B cell (primary cell): ENCODE results near the gene COG8. TPM values are rescaled to one million over a fixed set of nuclear protein-coding genes. Genes with fewer than 3 reads are reported as not detected.

ENCODE experiments used
- ATAC-seq: fragments of 200-7000 bp; cut with Tn5 transposase; one replicate; pipeline ENCODE4 v1.10.0; 2021; ENCODE audit warnings: low read depth, mild to moderate bottlenecking, moderate number of reproducible peaks, moderate library complexity
- CTCF ChIA-PET: fragments of 350-600 bp; sonication (Branson Sonifier 250); formaldehyde crosslinking; loops from one replicate; lab custom pipeline; 2021; ENCODE audit warnings: antibody characterized with exemption, inconsistent platforms; lab: Charles Lee
- POLR2A ChIA-PET: fragments of 350-600 bp; sonication (Branson Sonifier 250); formaldehyde crosslinking; loops from one replicate; lab custom pipeline; 2021; ENCODE audit warnings: antibody characterized with exemption; lab: Charles Lee
- DNase-seq: peaks from one replicate; pipeline ENCODE4 v3.0.0; 2013
- H2AFZ ChIP-seq: 2 replicates; pipeline ENCODE4 v1.6.1; 2012; ENCODE audit warnings: mild to moderate bottlenecking, low read depth, low read length; ENCODE audit not compliant: insufficient read depth, poor library complexity, severe bottlenecking
- H3K27ac ChIP-seq, 2 donors: 1 replicate in 1 of 2; 2 replicates in 1 of 2; pipeline ENCODE4 v1.5.1; 2012 to 2013; ENCODE audit warnings: low read length in 2 of 2, mild to moderate bottlenecking in 2 of 2, moderate library complexity in 1 of 2
- H3K27me3 ChIP-seq, 4 experiments: fragments of 200-600 bp in 1 of 4; sonication (generic) in 1 of 4; replicated peaks in 1 of 4; 1 replicate in 2 of 4; 2 replicates in 2 of 4; pipeline versions ENCODE4 v1.6.1 to v1.7.0; 2013 to 2016; ENCODE audit warnings: low read length in 3 of 4, mild to moderate bottlenecking in 2 of 4, mixed read lengths in 1 of 4, moderate library complexity in 1 of 4; ENCODE audit not compliant: insufficient read depth in 4 of 4, control insufficient read depth in 3 of 4; ENCODE audit errors: control extremely low read depth in 1 of 4
- H3K36me3 ChIP-seq, 2 experiments: replicated peaks in 1 of 2; 1 replicate in 1 of 2; 2 replicates in 1 of 2; pipeline versions ENCODE4 v1.6.1 to v1.7.1; 2013; ENCODE audit warnings: low read length in 1 of 2; ENCODE audit not compliant: insufficient read depth in 2 of 2, control insufficient read depth in 1 of 2; ENCODE audit errors: control extremely low read depth in 1 of 2, extremely low read depth in 1 of 2
- H3K4me1 ChIP-seq, 2 donors: fragments of 200-600 bp in 1 of 2; sonication (generic) in 1 of 2; 1 replicate in 1 of 2; 2 replicates in 1 of 2; pipeline versions ENCODE4 v1.5.1 to v1.6.1; 2013 to 2017; ENCODE audit warnings: low read length in 2 of 2; ENCODE audit not compliant: control insufficient read depth in 2 of 2, insufficient read depth in 2 of 2
- H3K4me2 ChIP-seq: replicated peaks from 2 replicates; pipeline ENCODE3; 2012; ENCODE audit warnings: mild to moderate bottlenecking, low read depth, low read length; ENCODE audit not compliant: poor library complexity, severe bottlenecking
- H3K4me3 ChIP-seq, 5 experiments: fragments of 200-600 bp in 1 of 5; sonication (generic) in 1 of 5; 1 replicate in 3 of 5; 2 replicates in 2 of 5; pipeline versions ENCODE4 v1.5.1 to v1.7.0; 2011 to 2016; ENCODE audit warnings: low read length in 4 of 5, mild to moderate bottlenecking in 4 of 5, low read depth in 2 of 5, control low read depth in 1 of 5, moderate library complexity in 1 of 5; ENCODE audit not compliant: insufficient read depth in 1 of 5; ENCODE audit errors: control extremely low read depth in 1 of 5, extremely low read depth in 1 of 5
- H3K79me2 ChIP-seq: fragments of 200-600 bp; sonication (generic); one replicate; pipeline ENCODE4 v1.6.0; 2016; ENCODE audit warnings: low read length; ENCODE audit not compliant: control insufficient read depth, insufficient read depth
- H3K9ac ChIP-seq: fragments of 200-600 bp; sonication (generic); 2 replicates; pipeline ENCODE4 v1.6.1; 2017; ENCODE audit warnings: mild to moderate bottlenecking, low read length, moderate library complexity
- H3K9me3 ChIP-seq, 3 donors: one replicate each; pipeline versions ENCODE4 v1.6.1 to v1.7.1; 2013; ENCODE audit warnings: low read length in 2 of 3; ENCODE audit not compliant: control insufficient read depth in 2 of 3, insufficient read depth in 1 of 3; ENCODE audit errors: control extremely low read depth in 1 of 3
- H4K20me1 ChIP-seq: 2 replicates; pipeline ENCODE4 v1.6.0; 2012; ENCODE audit warnings: mild to moderate bottlenecking, low read length; ENCODE audit not compliant: insufficient read depth, control insufficient read depth, poor library complexity, severe bottlenecking
- H3K27ac Mint-ChIP-seq: one replicate; pipeline ENCODE4 v1.8.0; 2021; ENCODE audit warnings: mixed read lengths
- H3K27me3 Mint-ChIP-seq: one replicate; pipeline ENCODE4 v1.8.0; 2021; ENCODE audit warnings: mixed read lengths
- H3K4me1 Mint-ChIP-seq: one replicate; pipeline ENCODE4 v1.8.0; 2021; ENCODE audit warnings: mixed read lengths
- H3K4me3 Mint-ChIP-seq: one replicate; pipeline ENCODE4 v1.8.0; 2021; ENCODE audit warnings: mixed read lengths
- H3K9me3 Mint-ChIP-seq: one replicate; pipeline ENCODE4 v1.8.0; 2022; ENCODE audit warnings: mixed read lengths; ENCODE audit not compliant: insufficient read depth
- CTCF ChIP-seq: fragments of 200-600 bp; IDR thresholded peaks from one replicate; pipeline ENCODE4 v1.8.0; 2022; ENCODE audit warnings: antibody characterized with exemption, mild to moderate bottlenecking
- EZH2 ChIP-seq: IDR thresholded peaks from 2 replicates; pipeline ENCODE4 v1.6.1; 2012; ENCODE audit warnings: borderline replicate concordance, low read depth, mild to moderate bottlenecking, moderate library complexity, low read length; ENCODE audit not compliant: insufficient read depth, poor library complexity, severe bottlenecking
- WGBS: methylation state at CpG from one replicate; pipeline ENCODE4 v1.1.5; 2013; ENCODE audit warnings: missing lambda C conversion rate; ENCODE audit not compliant: insufficient coverage; 5-methylcytosine and 5-hydroxymethylcytosine counted together
- intact Hi-C: fragments of 100-400 bp; cut with micrococcal nuclease; formaldehyde crosslinking; loops from one replicate; pipeline ENCODE4 v1.10.0; 2022
- polyA plus RNA-seq: library from polyadenylated mRNA; depleted of rRNA; stranded (reverse); fragments of >200 nt; gene quantifications from 2 replicates; pipeline ENCODE4 v1.2.3, GENCODE V29; 2012
- total RNA-seq, 2 donors: library from RNA; stranded (reverse); fragments of 120-200 nt in 1 of 2; gene quantifications; 1 replicate in 1 of 2; 2 replicates in 1 of 2; pipeline versions ENCODE4 v1.2.3 to v1.2.4, GENCODE V29; 2013 to 2022

The COG8 gene
- total and polyA plus RNA-seq, 2 donors (not counting 1 experiment from before 2014, with no cell fraction given), result 34.4 to 61.6 TPM

- CTCF ChIA-PET, result interaction anchor here (0.7 to 2.0 kb wide), 6 partner anchors 8 to 47 kb away, joined by 3 to 7 read pairs (median 4); partner anchors contain the start of genes PDF and TERF2
- no peaks in the 10 kb centered on the region for H3K27me3 Mint-ChIP-seq
- H3K4me1 Mint-ChIP-seq, result peaks cover 49% of the 10 kb centered on the region
- Histone ChIP-seq H3K27me3 (no peaks in the 10 kb centered on the region), H3K4me1 (peaks cover 17 to 27% of the 10 kb centered on the region in 2 donors), H4K20me1 (no peaks in the 10 kb centered on the region), H3K9ac (peak overlapping the region; percentile 96), H3K9me3 (no peaks in the 10 kb centered on the region), H2AFZ (peak overlapping the region; percentile 99), H3K4me2 (peak overlapping the region; percentile 79), H3K36me3 (peaks cover 1 to 40% of the 10 kb centered on the region in 2 experiments), H3K4me3 (peak overlapping the region; percentile 26 to 99 (median 68)), H3K79me2 (peaks cover 58% of the 10 kb centered on the region), H3K27ac (peak overlapping the region; percentile 65 to 87)
- peak overlapping the region; percentile 98 for H3K27ac Mint-ChIP-seq
- TF ChIP-seq CTCF, result no peak
- TF ChIP-seq EZH2, result no peak
- peak overlapping the region; percentile 98 for H3K4me3 Mint-ChIP-seq
- POLR2A ChIA-PET, result interaction anchor here (1.9 kb wide), 1 partner anchor 9 kb away, joined by 11 read pairs; the partner anchor contains the start of gene PDF
- ATAC-seq (no peak), DNase-seq (no peak)
- WGBS, result 25% methylated on average over 37 of the region's 46 CpGs
- intact Hi-C loops, result loop anchor here (1.0 to 2.0 kb wide), 8 partner anchors 8 to 914 kb away; partner anchors contain the start of genes CYB5B, NFAT5, NOB1 and PDF
- no peaks in the 10 kb centered on the region for H3K9me3 Mint-ChIP-seq
Observed at GRCh38 chr16:69338557-69339288, 641 bp downstream of the COG8 start.

- ChIA-PET POLR2A (no interaction called here), CTCF (no interaction called here)
- H3K4me1 Mint-ChIP-seq, result peaks cover 38% of the 10 kb centered on the region
- Histone ChIP-seq H4K20me1 (peaks cover 3% of the 10 kb centered on the region), H3K4me2 (no peak overlapping the region), H2AFZ (no peak overlapping the region), H3K27me3 (no peaks in the 10 kb centered on the region), H3K4me3 (no peak overlapping the region), H3K79me2 (peaks cover 70% of the 10 kb centered on the region), H3K36me3 (peaks cover 1 to 38% of the 10 kb centered on the region in 2 experiments), H3K4me1 (peaks cover 9 to 26% of the 10 kb centered on the region in 2 donors), H3K9ac (no peak overlapping the region), H3K27ac (no peak overlapping the region), H3K9me3 (no peaks in the 10 kb centered on the region)
- no peak overlapping the region for H3K27ac Mint-ChIP-seq
- no peak for ATAC-seq
- no peaks in the 10 kb centered on the region for H3K9me3 Mint-ChIP-seq
- TF ChIP-seq EZH2 (no peak), CTCF (no peak)
- no peak for DNase-seq
- H3K4me3 Mint-ChIP-seq, result no peak overlapping the region
- H3K27me3 Mint-ChIP-seq, result no peaks in the 10 kb centered on the region
- intact Hi-C loops, result no loop called here
- 96% methylated on average over 7 of the region's 9 CpGs for WGBS
Observed at GRCh38 chr16:69334696-69335095, 4.7 kb downstream of the COG8 start.
